CD8-positive, alpha-beta memory T cell (primary cell): ENCODE results near the gene TBATA. TPM values are rescaled to one million over a fixed set of nuclear protein-coding genes. Genes with fewer than 3 reads are reported as not detected.

Experiments
- CTCF ChIA-PET: fragments of 350-600 bp; sonication (Branson Sonifier 250); formaldehyde crosslinking; loops from one replicate; lab custom pipeline; 2021; ENCODE audit warnings: antibody characterized with exemption; lab: Charles Lee
- POLR2A ChIA-PET: fragments of 350-600 bp; sonication (Branson Sonifier 250); formaldehyde crosslinking; loops from one replicate; lab custom pipeline; 2021; ENCODE audit warnings: antibody characterized with exemption; lab: Charles Lee
- DNase-seq, 5 donors: peaks; one replicate each; pipeline versions ENCODE4 v3.0.0 to v3.0.0-alpha.2; 2020 to 2022; ENCODE audit warnings: mixed read lengths in 1 of 5
- H3K27ac ChIP-seq: one replicate; pipeline ENCODE4 v1.7.0; 2013; ENCODE audit warnings: low read depth, mild to moderate bottlenecking, low read length, moderate library complexity
- H3K27me3 ChIP-seq: 2 replicates; pipeline ENCODE4 v1.7.0; 2013; ENCODE audit warnings: low read length, mild to moderate bottlenecking; ENCODE audit not compliant: insufficient read depth, poor library complexity, severe bottlenecking
- H3K36me3 ChIP-seq: 2 replicates; pipeline ENCODE4 v1.7.0; 2013; ENCODE audit warnings: mild to moderate bottlenecking, low read length, moderate library complexity; ENCODE audit not compliant: insufficient read depth
- H3K4me1 ChIP-seq: 2 replicates; pipeline ENCODE4 v1.7.0; 2013; ENCODE audit warnings: mild to moderate bottlenecking, low read length, moderate library complexity; ENCODE audit not compliant: insufficient read depth
- H3K4me3 ChIP-seq: 2 replicates; pipeline ENCODE4 v1.7.0; 2013; ENCODE audit warnings: mild to moderate bottlenecking, low read length
- H3K9me3 ChIP-seq: 2 replicates; pipeline ENCODE4 v1.7.0; 2013; ENCODE audit warnings: mild to moderate bottlenecking, low read length
- H3K27ac Mint-ChIP-seq, 8 donors: one replicate each; pipeline ENCODE4 v1.8.0; 2020 to 2021; ENCODE audit warnings: mixed read lengths in 8 of 8, mild to moderate bottlenecking in 6 of 8, inconsistent platforms in 3 of 8, moderate library complexity in 3 of 8
- H3K27me3 Mint-ChIP-seq, 2 donors: one replicate each; pipeline ENCODE4 v1.8.0; 2020 to 2021; ENCODE audit warnings: mixed read lengths in 2 of 2, mild to moderate bottlenecking in 1 of 2, moderate library complexity in 1 of 2
- H3K36me3 Mint-ChIP-seq, 3 donors: one replicate each; pipeline ENCODE4 v1.8.0; 2020 to 2021; ENCODE audit warnings: mixed read lengths in 3 of 3, inconsistent platforms in 1 of 3, mild to moderate bottlenecking in 1 of 3
- H3K4me1 Mint-ChIP-seq, 3 donors: one replicate each; pipeline ENCODE4 v1.8.0; 2020 to 2021; ENCODE audit warnings: mixed read lengths in 3 of 3, inconsistent platforms in 1 of 3, mild to moderate bottlenecking in 1 of 3
- H3K4me3 Mint-ChIP-seq, 7 donors: one replicate each; pipeline ENCODE4 v1.8.0; 2020 to 2021; ENCODE audit warnings: mixed read lengths in 7 of 7, mild to moderate bottlenecking in 6 of 7, moderate library complexity in 4 of 7, inconsistent platforms in 2 of 7
- H3K9me3 Mint-ChIP-seq, 5 donors: one replicate each; pipeline ENCODE4 v1.8.0; 2020 to 2022; ENCODE audit warnings: mixed read lengths in 5 of 5, mild to moderate bottlenecking in 3 of 5, moderate library complexity in 2 of 5, inconsistent platforms in 1 of 5
- polyA plus RNA-seq: library from polyadenylated mRNA; unstranded; fragments of 300-500 nt; fragmentation: Illumina TruSeq; gene quantifications from one replicate; pipeline ENCODE4 v1.2.3, GENCODE V29; 2021
- total RNA-seq, 2 experiments: library from RNA; stranded (reverse); gene quantifications; one replicate each; pipeline ENCODE4 v1.2.3, GENCODE V29; 2021

TBATA gene
- total and polyA plus RNA-seq, 3 experiments from 2014 or later = not detected

DNA sequence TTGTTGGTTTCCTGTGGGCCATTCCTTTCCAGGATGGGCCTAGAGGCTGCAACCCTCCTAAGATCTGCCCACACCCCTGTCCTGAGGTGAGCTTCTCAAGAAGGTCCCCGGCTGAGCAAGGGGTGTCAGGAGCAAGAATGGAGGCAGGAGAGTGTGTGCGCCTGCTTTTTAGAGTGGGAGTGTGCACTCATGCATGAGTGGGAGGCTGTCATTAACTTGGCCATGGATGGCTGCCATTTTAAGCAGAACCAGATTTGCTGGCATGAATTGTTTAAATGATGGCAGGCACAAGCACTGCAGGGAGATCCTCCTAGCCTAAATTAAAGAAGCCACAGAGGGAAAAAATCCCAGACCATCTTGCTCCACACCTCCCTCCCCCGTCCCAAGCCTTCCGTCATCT, 27.6 kb upstream of the TBATA start:
- ChIA-PET POLR2A (no interaction called here), CTCF (no interaction called here)

DNA sequence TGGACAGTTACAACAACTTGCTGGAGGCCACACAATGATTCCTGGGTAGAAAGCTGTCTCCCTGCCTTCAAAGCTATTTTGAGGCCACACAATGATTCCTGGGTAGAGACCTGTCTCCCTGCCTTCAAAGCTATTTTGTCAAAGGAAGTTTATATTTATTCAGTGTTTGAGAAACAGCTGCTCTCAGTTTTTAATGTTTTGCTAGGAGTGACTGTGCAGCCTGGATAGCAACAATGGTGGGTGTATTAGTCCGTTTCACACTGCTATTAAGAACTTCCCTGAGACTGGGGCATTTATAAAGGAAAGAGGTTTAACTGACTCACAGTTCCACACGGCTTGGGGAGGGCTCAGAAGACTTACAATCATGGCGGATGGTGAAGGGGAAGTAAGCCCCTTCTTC, 26.7 kb upstream of the TBATA start:
- Histone ChIP-seq H3K4me3 (no peak overlapping the region), H3K9me3 (no peaks in the 10 kb centered on the region), H3K36me3 (no peaks in the 10 kb centered on the region), H3K27me3 (no peaks in the 10 kb centered on the region), H3K4me1 (peaks cover 20% of the 10 kb centered on the region), H3K27ac (no peak overlapping the region)
- no peak for DNase-seq
- peaks cover 0 to 4% (median 2%) of the 10 kb centered on the region in 3 donors for H3K36me3 Mint-ChIP-seq
- ChIA-PET CTCF (interaction anchor here (0.6 kb wide), 1 partner anchor 413 kb away, joined by 4 read pairs; no protein-coding TSS in a partner anchor), POLR2A (no interaction called here)
- H3K27me3 Mint-ChIP-seq = peaks cover 0 to 6% of the 10 kb centered on the region in 2 donors
- no peaks in the 10 kb centered on the region for H3K9me3 Mint-ChIP-seq
- peak overlapping the region in 1 of 7 donors; percentile 54 for H3K4me3 Mint-ChIP-seq
- peaks cover 19 to 25% (median 21%) of the 10 kb centered on the region in 3 donors for H3K4me1 Mint-ChIP-seq
- H3K27ac Mint-ChIP-seq = no peak overlapping the region

More for the DNA sequence above, 27.6 kb upstream of the TBATA start:
- Mint-ChIP-seq H3K4me1 (peaks cover 25 to 33% (median 30%) of the 10 kb centered on the region in 3 donors), H3K36me3 (peaks cover 0 to 7% (median 4%) of the 10 kb centered on the region in 3 donors), H3K27ac (peak overlapping the region in 2 of 8 donors; percentile 17 to 85), H3K27me3 (no peaks in the 10 kb centered on the region), H3K9me3 (no peaks in the 10 kb centered on the region), H3K4me3 (no peak overlapping the region)
- no peak overlapping the region for H3K4me3 ChIP-seq
- H3K27ac ChIP-seq = no peak overlapping the region
- no peaks in the 10 kb centered on the region for H3K9me3 ChIP-seq
- H3K4me1 ChIP-seq = peaks cover 20% of the 10 kb centered on the region
- H3K36me3 ChIP-seq = no peaks in the 10 kb centered on the region
- no peak for DNase-seq
- H3K27me3 ChIP-seq = no peaks in the 10 kb centered on the region

DNA sequence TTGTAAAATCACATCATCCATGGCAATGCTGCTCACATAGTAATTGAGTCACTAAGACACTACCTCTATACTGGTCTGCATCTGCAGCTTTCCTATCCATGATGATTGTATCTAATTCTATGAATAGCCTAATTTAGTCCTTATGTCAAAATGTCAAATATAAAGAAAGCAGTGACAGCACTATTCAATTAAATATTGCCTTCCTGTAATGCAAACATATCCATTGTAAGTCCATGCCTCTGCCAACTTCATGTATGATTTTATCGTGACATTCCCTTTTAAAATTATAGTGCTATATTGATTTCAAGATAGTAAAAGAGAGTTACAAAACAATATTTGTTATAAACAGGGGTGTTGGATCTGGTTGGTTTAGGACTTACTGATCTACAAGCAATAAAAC, 25.8 kb upstream of the TBATA start:
- H3K27ac ChIP-seq = no peak overlapping the region
- Mint-ChIP-seq H3K27me3 (peaks cover 2 to 12% of the 10 kb centered on the region in 2 donors), H3K4me1 (peaks cover 14 to 18% (median 14%) of the 10 kb centered on the region in 3 donors), H3K36me3 (peaks cover 0 to 2% (median 0%) of the 10 kb centered on the region in 3 donors), H3K4me3 (peak overlapping the region in 1 of 7 donors; percentile 45), H3K9me3 (no peaks in the 10 kb centered on the region), H3K27ac (no peak overlapping the region)
- no peak overlapping the region for H3K4me3 ChIP-seq
- H3K9me3 ChIP-seq = no peaks in the 10 kb centered on the region
- no peaks in the 10 kb centered on the region for H3K27me3 ChIP-seq
- H3K4me1 ChIP-seq = peaks cover 16% of the 10 kb centered on the region
- no peak for DNase-seq
- POLR2A ChIA-PET = no interaction called here
- CTCF ChIA-PET = no interaction called here
- H3K36me3 ChIP-seq = no peaks in the 10 kb centered on the region

DNA sequence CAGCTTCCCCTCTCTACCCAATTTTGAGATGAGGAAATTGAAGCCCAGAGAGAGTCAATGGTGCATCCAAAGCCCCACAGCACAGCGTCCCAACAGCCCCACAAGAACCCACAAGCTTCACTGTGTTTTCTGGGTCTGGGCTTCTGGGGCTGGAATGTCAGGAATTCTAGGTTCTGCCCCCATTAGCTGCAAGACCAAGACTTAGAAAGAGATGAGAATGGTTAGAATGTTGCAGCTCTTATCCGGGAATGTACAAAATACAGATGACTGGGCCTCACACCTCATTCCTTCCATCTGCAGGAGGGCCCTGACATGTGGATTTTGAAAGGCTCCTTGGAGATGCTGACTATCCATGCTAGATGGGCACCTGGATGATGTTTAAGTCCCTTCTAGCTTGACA, 24.5 kb upstream of the TBATA start:
- Mint-ChIP-seq H3K36me3 (peaks cover 0 to 4% (median 2%) of the 10 kb centered on the region in 3 donors), H3K4me3 (no peak overlapping the region), H3K9me3 (no peaks in the 10 kb centered on the region), H3K27ac (no peak overlapping the region), H3K27me3 (peaks cover 4 to 21% of the 10 kb centered on the region in 2 donors), H3K4me1 (peaks cover 7 to 10% (median 7%) of the 10 kb centered on the region in 3 donors)
- Histone ChIP-seq H3K4me1 (peaks cover 8% of the 10 kb centered on the region), H3K27ac (no peak overlapping the region), H3K36me3 (no peaks in the 10 kb centered on the region), H3K4me3 (no peak overlapping the region), H3K9me3 (no peaks in the 10 kb centered on the region), H3K27me3 (no peaks in the 10 kb centered on the region)
- DNase-seq = no peak
- CTCF ChIA-PET = interaction anchor here (0.8 to 1.5 kb wide), 2 partner anchors 69 to 694 kb away, joined by 3 read pairs; no protein-coding TSS in a partner anchor
- POLR2A ChIA-PET = no interaction called here

DNA sequence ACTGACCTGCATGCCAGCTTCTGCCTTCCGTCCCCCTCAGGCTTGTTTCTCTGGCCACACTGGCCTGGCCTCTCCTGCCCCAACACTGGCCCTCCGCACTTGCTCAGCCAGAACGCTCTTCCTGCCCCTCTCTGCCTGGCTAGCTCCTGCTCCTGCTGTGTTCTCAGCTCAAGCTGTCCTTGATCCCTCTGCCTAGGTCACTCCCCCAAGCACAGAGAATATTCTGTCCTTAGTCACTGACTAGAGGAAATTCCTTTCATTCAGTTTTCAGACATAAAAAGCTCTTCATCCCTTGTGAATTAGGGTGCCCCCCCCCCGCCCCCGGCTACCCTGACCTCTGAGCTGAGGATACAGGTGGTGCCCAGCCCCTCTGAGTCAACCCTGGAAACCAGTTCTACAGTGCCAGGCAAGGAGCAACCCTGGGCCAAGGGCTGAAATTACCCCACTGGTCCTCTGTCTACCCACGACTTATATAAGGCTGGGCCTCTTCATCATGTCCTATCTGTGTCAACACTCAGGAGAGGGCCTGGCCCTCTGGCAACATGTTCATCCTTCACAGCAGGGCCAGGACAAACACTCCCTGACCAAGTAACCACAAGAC, 23.9 kb upstream of the TBATA start:
- H3K4me3 ChIP-seq = no peak overlapping the region
- ChIA-PET CTCF (interaction anchor here (0.8 to 1.5 kb wide), 2 partner anchors 70 to 694 kb away, joined by 3 read pairs; no protein-coding TSS in a partner anchor), POLR2A (no interaction called here)
- H3K36me3 Mint-ChIP-seq = peaks cover 0 to 4% (median 2%) of the 10 kb centered on the region in 3 donors
- H3K9me3 ChIP-seq = no peaks in the 10 kb centered on the region
- H3K27me3 Mint-ChIP-seq = peaks cover 4 to 27% of the 10 kb centered on the region in 2 donors
- H3K4me1 Mint-ChIP-seq = peaks cover under 1 to 4% (median 1%) of the 10 kb centered on the region in 3 donors
- H3K36me3 ChIP-seq = no peaks in the 10 kb centered on the region
- no peaks in the 10 kb centered on the region for H3K27me3 ChIP-seq
- H3K4me1 ChIP-seq = peaks cover 4% of the 10 kb centered on the region
- no peak overlapping the region for H3K27ac Mint-ChIP-seq
- no peak overlapping the region for H3K4me3 Mint-ChIP-seq
- DNase-seq = no peak
- H3K9me3 Mint-ChIP-seq = no peaks in the 10 kb centered on the region
- H3K27ac ChIP-seq = no peak overlapping the region

DNA sequence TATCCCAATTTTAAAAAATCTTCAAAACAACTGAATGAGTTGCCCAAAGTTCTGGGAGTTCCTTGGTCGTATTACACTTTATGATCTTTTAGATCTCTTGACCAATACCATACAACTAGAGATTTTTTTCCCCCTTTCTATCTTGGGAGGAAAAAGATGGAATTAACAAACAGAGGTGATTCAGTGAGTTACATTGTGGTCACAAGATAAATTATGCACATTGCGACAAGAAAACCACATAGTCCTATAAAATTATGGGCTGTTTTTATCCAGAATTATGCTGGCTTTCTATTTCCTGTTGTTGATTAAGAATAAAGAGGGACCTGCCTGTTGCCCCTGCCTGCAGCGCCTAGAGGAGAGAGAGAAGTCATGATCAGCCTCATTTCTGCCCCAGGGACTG, 22.4 kb upstream of the TBATA start:
- H3K27ac Mint-ChIP-seq = no peak overlapping the region
- H3K9me3 Mint-ChIP-seq = no peaks in the 10 kb centered on the region
- CTCF ChIA-PET = no interaction called here
- Histone ChIP-seq H3K27ac (no peak overlapping the region), H3K9me3 (no peaks in the 10 kb centered on the region), H3K27me3 (no peaks in the 10 kb centered on the region), H3K4me1 (no peaks in the 10 kb centered on the region), H3K4me3 (no peak overlapping the region), H3K36me3 (no peaks in the 10 kb centered on the region)
- peaks cover 0 to 4% (median 2%) of the 10 kb centered on the region in 3 donors for H3K36me3 Mint-ChIP-seq
- peaks cover 0 to 3% (median 0%) of the 10 kb centered on the region in 3 donors for H3K4me1 Mint-ChIP-seq
- no peak overlapping the region for H3K4me3 Mint-ChIP-seq
- no peak for DNase-seq
- POLR2A ChIA-PET = no interaction called here
- H3K27me3 Mint-ChIP-seq = peaks cover 4 to 39% of the 10 kb centered on the region in 2 donors

DNA sequence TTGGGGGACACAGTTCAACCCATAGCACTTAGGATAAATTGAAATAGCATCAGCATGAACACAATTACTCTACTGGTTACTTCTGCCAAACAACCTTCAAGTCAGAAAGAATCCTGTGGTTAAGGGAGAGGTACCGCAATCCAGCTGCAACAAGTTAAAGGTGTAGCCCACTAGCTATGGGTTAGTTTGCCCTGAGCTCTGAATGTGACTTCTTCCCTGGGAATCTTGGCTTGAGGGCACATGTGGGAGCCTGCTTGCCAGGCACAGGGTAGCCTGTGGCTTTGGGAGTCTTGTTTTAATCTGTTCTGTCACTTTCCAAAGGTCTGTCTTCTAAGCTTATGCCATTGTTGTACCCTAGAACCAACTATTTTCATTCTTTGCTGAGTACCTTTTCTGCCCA, 21.7 kb upstream of the TBATA start:
- Mint-ChIP-seq H3K27ac (no peak overlapping the region), H3K4me3 (no peak overlapping the region), H3K9me3 (no peaks in the 10 kb centered on the region), H3K36me3 (peaks cover 0 to 4% (median 2%) of the 10 kb centered on the region in 3 donors), H3K4me1 (no peaks in the 10 kb centered on the region), H3K27me3 (peaks cover 4 to 46% of the 10 kb centered on the region in 2 donors)
- Histone ChIP-seq H3K36me3 (no peaks in the 10 kb centered on the region), H3K27ac (no peak overlapping the region), H3K4me1 (no peaks in the 10 kb centered on the region), H3K27me3 (no peaks in the 10 kb centered on the region), H3K9me3 (no peaks in the 10 kb centered on the region), H3K4me3 (no peak overlapping the region)
- CTCF ChIA-PET = no interaction called here
- POLR2A ChIA-PET = no interaction called here
- DNase-seq = no peak

DNA sequence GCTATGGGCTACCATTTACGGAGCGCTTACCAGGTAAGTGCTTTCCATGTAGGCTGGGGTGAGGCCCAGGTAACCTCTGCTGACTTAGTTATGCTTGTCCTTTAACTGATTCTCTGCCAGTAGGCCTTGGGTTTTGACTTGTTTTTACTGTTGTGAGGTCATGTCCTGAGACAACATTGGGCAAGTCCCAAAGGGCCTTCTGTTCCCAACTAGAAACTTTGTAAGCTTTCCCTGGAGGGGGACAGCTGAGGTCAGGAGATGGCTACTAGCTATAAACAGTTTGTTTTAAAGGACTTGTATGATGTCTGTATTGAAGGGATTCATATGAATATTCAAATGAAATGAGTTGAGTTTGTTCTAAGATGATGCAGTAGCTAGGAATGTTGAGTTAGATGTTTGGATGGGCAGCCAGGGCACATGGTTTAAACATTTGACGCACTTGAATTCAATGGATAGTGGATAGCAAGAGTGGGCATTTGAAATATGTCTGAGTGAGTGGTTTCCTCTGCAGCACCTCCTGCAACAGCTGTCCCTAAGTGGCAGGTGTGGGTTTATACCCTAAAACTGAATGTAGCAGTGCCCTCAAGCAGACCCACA, 20.5 kb upstream of the TBATA start:
- H3K4me3 Mint-ChIP-seq = no peak overlapping the region
- Histone ChIP-seq H3K4me1 (no peaks in the 10 kb centered on the region), H3K36me3 (no peaks in the 10 kb centered on the region), H3K27me3 (no peaks in the 10 kb centered on the region), H3K27ac (no peak overlapping the region), H3K9me3 (no peaks in the 10 kb centered on the region), H3K4me3 (no peak overlapping the region)
- peaks cover 4 to 53% of the 10 kb centered on the region in 2 donors for H3K27me3 Mint-ChIP-seq
- H3K36me3 Mint-ChIP-seq = peaks cover 0 to 4% (median 2%) of the 10 kb centered on the region in 3 donors
- H3K4me1 Mint-ChIP-seq = no peaks in the 10 kb centered on the region
- no peaks in the 10 kb centered on the region for H3K9me3 Mint-ChIP-seq
- DNase-seq = no peak
- no peak overlapping the region for H3K27ac Mint-ChIP-seq
- ChIA-PET POLR2A (no interaction called here), CTCF (no interaction called here)
